Gastroesophageal sphincter (tissue), 4 donors: ENCODE data around the gene FUNDC1. TPM values are rescaled to one million over a fixed set of nuclear protein-coding genes. Genes with fewer than 3 reads are reported as not detected.

Source experiments
- ATAC-seq: fragments of 150-250 bp; one replicate; pipeline ENCODE4 v1.9.1; 2016; ENCODE audit warnings: mild to moderate bottlenecking, moderate library complexity
- H3K27ac ChIP-seq, 4 donors: fragments of 200-600 bp; sonication (generic) in 3 of 4; 1 replicate in 3 of 4; 2 replicates in 1 of 4; pipeline ENCODE4 v1.5.1; 2016 to 2019
- H3K27me3 ChIP-seq: fragments of 200-600 bp; sonication (generic); one replicate; pipeline ENCODE4 v1.5.1; 2019
- H3K36me3 ChIP-seq, 2 donors: fragments of 200-600 bp; sonication (generic); one replicate each; pipeline ENCODE4 v1.5.1; 2019; ENCODE audit warnings: control low read depth in 1 of 2
- H3K4me1 ChIP-seq, 3 donors: fragments of 200-600 bp; sonication (generic); 1 replicate in 2 of 3; 2 replicates in 1 of 3; pipeline ENCODE4 v1.5.1; 2016 to 2019; ENCODE audit warnings: control low read depth in 2 of 3
- H3K4me3 ChIP-seq, 2 donors: fragments of 200-600 bp; sonication (generic); one replicate each; pipeline ENCODE4 v1.5.1; 2019; ENCODE audit warnings: mild to moderate bottlenecking in 1 of 2, moderate library complexity in 1 of 2
- H3K9me3 ChIP-seq, 3 donors: fragments of 200-600 bp; sonication (generic); one replicate each; pipeline ENCODE4 v1.5.1; 2017 to 2019; ENCODE audit warnings: control low read depth in 2 of 3
- CTCF ChIP-seq, 4 experiments: fragments of 200-600 bp in 2 of 4; fragments of 450-650 bp in 2 of 4; sonication (generic) in 1 of 4; IDR thresholded peaks; one replicate each; pipeline ENCODE4 v1.5.1; 2017 to 2019; ENCODE audit warnings: antibody characterized with exemption in 4 of 4, mild to moderate bottlenecking in 2 of 4, moderate library complexity in 2 of 4
- EP300 ChIP-seq: sonication (generic); formaldehyde crosslinking; IDR thresholded peaks from one replicate; pipeline ENCODE4 v1.6.1; 2017; ENCODE audit warnings: antibody characterized with exemption, mild to moderate bottlenecking
- POLR2A ChIP-seq, 2 donors: fragments of 450-650 bp; IDR thresholded peaks; one replicate each; pipeline ENCODE4 v1.6.1; 2017; ENCODE audit warnings: antibody characterized with exemption in 2 of 2, mild to moderate bottlenecking in 2 of 2, moderate library complexity in 1 of 2
- POLR2AphosphoS5 ChIP-seq: sonication (generic); formaldehyde crosslinking; IDR thresholded peaks from one replicate; pipeline ENCODE4 v1.6.1; 2017; ENCODE audit warnings: antibody characterized with exemption
- WGBS, 2 donors: methylation state at CpG; one replicate each; pipeline ENCODE4 v1.1.5; 2018; ENCODE audit warnings: low coverage in 1 of 2; 5-methylcytosine and 5-hydroxymethylcytosine counted together
- total RNA-seq, 4 donors: library from RNA; depleted of rRNA; stranded (reverse); fragments of >200 nt; gene quantifications; one replicate each; pipeline ENCODE4 v1.1.0, GENCODE V29; 2016

The FUNDC1 gene
- total RNA-seq, 4 donors from 2014 or later: 9.1 to 16.5 (median 11.7) TPM

GRCh38 chrX:44544036-44544435, 1.4 kb upstream of the FUNDC1 start:
- TF ChIP-seq CTCF (IDR thresholded peaks at IDR 0.05): no peak
- no peak for TF ChIP-seq EP300
- TF ChIP-seq POLR2AphosphoS5: no peak
- TF ChIP-seq POLR2A (IDR thresholded peaks at IDR 0.05): no peak
- WGBS, 2 donors: 86 to 97% methylated on average over 6 of the region's 6 CpGs
- H3K27me3 ChIP-seq: no peaks in the 10 kb centered on the region

GRCh38 chrX:44536198-44536597, 6.5 kb downstream of the FUNDC1 start:
- no peak for TF ChIP-seq CTCF (IDR thresholded peaks at IDR 0.05)
- TF ChIP-seq EP300: no peak
- Histone ChIP-seq H3K27ac (no peak overlapping the region), H3K9me3 (no peaks in the 10 kb centered on the region), H3K4me1 (peaks cover 0 to 13% (median 0%) of the 10 kb centered on the region in 3 donors), H3K36me3 (peaks cover 0 to 25% of the 10 kb centered on the region in 2 donors), H3K4me3 (no peak overlapping the region), H3K27me3 (no peaks in the 10 kb centered on the region)
- ATAC-seq: no peak
- 40 to 75% methylated on average over 1 to 2 of the region's 6 CpGs for WGBS, 2 donors

More at GRCh38 chrX:44544036-44544435, 1.4 kb upstream of the FUNDC1 start:
- no peak overlapping the region for H3K27ac ChIP-seq
- ATAC-seq: no peak
- H3K4me3 ChIP-seq: no peak overlapping the region
- H3K4me1 ChIP-seq: peaks cover 0 to 24% (median 4%) of the 10 kb centered on the region in 3 donors
- H3K9me3 ChIP-seq: no peaks in the 10 kb centered on the region
- no peaks in the 10 kb centered on the region for H3K36me3 ChIP-seq

GRCh38 chrX:44529310-44529709, 13.3 kb downstream of the FUNDC1 start:
- no peak for ATAC-seq
- 64 to 80% methylated on average over 2 to 3 of the region's 3 CpGs for WGBS, 2 donors
- no peaks in the 10 kb centered on the region for H3K9me3 ChIP-seq

GRCh38 chrX:44514272-44514671, 28.4 kb downstream of the FUNDC1 start:
- Histone ChIP-seq H3K4me1 (no peaks in the 10 kb centered on the region), H3K4me3 (no peak overlapping the region), H3K27ac (no peak overlapping the region), H3K27me3 (no peaks in the 10 kb centered on the region), H3K36me3 (no peaks in the 10 kb centered on the region), H3K9me3 (no peaks in the 10 kb centered on the region)
- no peak for ATAC-seq
- 63 to 73% methylated on average over 2 to 3 of the region's 3 CpGs for WGBS, 2 donors
- TF ChIP-seq POLR2AphosphoS5 (no peak), POLR2A (IDR thresholded peaks at IDR 0.05) (no peak), EP300 (no peak)

More at GRCh38 chrX:44529310-44529709, 13.3 kb downstream of the FUNDC1 start:
- Histone ChIP-seq H3K36me3 (peaks cover 0 to 11% of the 10 kb centered on the region in 2 donors), H3K4me3 (no peak overlapping the region), H3K4me1 (no peaks in the 10 kb centered on the region), H3K27me3 (no peaks in the 10 kb centered on the region), H3K27ac (no peak overlapping the region)
- TF ChIP-seq POLR2A (IDR thresholded peaks at IDR 0.05) (no peak), POLR2AphosphoS5 (no peak), CTCF (IDR thresholded peaks at IDR 0.05) (no peak), EP300 (no peak)

- H3K9me3 ChIP-seq: no peaks in the 10 kb centered on the region
- H3K36me3 ChIP-seq: no peaks in the 10 kb centered on the region
- no peaks in the 10 kb centered on the region for H3K27me3 ChIP-seq
- WGBS, 2 donors: 93% methylated on average over 2 of the region's 2 CpGs; no CpG with 5 or more reads in 1 of the 2 donors
- H3K4me3 ChIP-seq: no peak overlapping the region
- TF ChIP-seq EP300 (no peak), POLR2AphosphoS5 (no peak), POLR2A (IDR thresholded peaks at IDR 0.05) (no peak), CTCF (IDR thresholded peaks at IDR 0.05) (no peak)
- H3K27ac ChIP-seq: no peak overlapping the region
- H3K4me1 ChIP-seq: no peaks in the 10 kb centered on the region
- no peak for ATAC-seq
These were observed 35.4 kb downstream of the FUNDC1 start for GRCh38 chrX:44507292-44507691.
